HG03064 (cell line): ENCODE data around the gene ZBTB45.
"Not testable (repeated sequence)": the region's sequence is repeated elsewhere in the genome, so short reads cannot be mapped to it uniquely, and the experiment has no call there.

Experiments used
- ATAC-seq: cut with Tn5 transposase; IDR thresholded peaks from one replicate; pipeline ENCODE4 v1.9.1; 2021; ENCODE audit warnings: low read depth; ENCODE audit not compliant: unreplicated experiment

The ZBTB45 gene

GRCh38 chr19:58513213-58513693 lies 6.4 kb downstream of the ZBTB45 start:
- no peak for ATAC-seq

GRCh38 chr19:58511353-58512208 lies 8.0 kb downstream of the ZBTB45 start, which contains the start of gene SLC27A5:
Gene SLC27A5 (minus strand): TSS chr19:58511992. CDS start chr19:58511955, 37 bp downstream.
- ATAC-seq: no peak

DNA sequence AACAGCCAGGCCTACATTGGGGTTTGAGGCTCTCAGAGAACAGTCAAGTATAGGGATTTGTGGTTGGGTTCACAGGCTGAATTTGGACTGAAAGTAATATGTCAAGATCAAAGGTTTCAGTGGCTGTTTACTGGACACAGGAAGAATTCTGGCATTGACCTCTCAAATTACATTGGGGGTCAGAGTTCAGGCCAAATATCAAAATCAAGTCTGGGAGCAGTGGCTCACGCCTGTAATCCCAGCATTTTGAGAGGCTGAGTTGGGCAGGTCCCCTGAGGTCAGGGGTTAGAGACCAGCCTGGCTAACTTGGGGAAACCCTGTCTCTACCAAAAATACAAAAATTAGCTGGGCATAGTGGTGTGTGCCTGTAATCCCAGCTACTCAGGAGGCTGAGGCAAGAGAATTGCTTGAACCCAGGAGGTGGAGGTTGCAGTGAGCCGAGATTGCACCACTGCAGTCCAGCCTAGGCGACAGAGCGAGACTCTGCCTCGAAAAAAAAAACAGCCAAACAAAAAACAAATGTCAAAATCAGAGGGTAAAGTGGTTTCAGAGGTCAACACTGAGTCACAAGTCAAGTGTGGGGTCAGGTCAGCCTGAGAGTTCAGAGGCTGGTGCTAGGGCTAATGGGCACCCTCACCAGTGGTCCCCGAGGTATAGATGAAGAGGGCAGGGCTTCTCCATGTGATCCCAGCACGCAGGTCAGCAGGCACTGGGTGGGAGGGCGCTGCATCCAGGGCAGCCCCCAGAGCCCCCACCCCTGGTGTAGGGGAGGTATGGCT lies 9.3 kb downstream of the ZBTB45 start:
- ATAC-seq: no peak

- ATAC-seq: no peak
These were observed 9.9 kb downstream of the ZBTB45 start for GRCh38 chr19:58509731-58510083.

- ATAC-seq: not testable (repeated sequence)
These were observed 11.9 kb downstream of the ZBTB45 start for GRCh38 chr19:58507602-58508223.

GRCh38 chr19:58500242-58500641 lies 19.4 kb downstream of the ZBTB45 start:
- ATAC-seq: no peak

DNA sequence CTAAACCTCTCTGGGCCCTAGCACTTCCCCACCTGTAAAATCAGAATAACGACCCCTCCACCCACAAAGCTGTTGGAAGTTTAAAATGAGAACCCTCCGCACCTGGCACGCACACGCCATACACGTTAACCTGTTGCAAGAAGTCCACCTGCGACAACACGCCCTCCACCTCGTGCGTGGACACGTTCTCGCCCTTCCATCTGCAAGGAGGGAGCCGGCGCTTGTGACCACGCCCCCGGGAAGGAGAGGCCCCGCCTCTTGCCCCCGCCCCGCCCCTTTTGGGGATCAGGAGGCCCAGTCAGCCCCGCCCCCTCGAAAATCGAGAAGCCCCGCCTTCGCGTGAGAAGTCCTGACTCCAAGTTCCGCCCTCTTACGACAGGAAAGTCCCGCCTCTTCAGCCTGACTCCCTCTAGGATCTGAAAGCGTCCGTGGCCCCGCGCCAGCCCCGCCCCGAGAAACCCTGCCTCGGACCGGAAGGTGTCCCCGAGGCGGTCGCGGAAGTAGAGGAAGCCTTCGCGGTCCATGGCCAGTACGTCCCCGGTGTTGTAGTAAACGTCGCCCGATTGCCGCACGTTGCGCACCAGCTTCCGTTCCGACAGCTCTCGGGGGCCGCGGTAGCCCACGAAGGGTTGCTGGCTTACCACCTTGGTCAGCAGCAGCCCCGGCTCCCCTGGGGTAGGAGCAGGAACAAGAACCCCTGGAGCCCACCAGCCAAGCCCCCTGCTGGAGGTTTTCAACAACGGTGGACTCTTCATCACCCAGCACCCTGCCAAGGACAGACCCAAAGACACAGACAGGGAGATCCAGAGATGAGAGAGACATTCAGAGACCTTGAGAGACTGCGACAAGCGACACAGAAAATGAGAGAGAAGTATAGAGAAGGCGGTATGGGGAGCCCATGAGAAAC lies 20.3 kb downstream of the ZBTB45 start:
- peak; percentile 77 for ATAC-seq

DNA sequence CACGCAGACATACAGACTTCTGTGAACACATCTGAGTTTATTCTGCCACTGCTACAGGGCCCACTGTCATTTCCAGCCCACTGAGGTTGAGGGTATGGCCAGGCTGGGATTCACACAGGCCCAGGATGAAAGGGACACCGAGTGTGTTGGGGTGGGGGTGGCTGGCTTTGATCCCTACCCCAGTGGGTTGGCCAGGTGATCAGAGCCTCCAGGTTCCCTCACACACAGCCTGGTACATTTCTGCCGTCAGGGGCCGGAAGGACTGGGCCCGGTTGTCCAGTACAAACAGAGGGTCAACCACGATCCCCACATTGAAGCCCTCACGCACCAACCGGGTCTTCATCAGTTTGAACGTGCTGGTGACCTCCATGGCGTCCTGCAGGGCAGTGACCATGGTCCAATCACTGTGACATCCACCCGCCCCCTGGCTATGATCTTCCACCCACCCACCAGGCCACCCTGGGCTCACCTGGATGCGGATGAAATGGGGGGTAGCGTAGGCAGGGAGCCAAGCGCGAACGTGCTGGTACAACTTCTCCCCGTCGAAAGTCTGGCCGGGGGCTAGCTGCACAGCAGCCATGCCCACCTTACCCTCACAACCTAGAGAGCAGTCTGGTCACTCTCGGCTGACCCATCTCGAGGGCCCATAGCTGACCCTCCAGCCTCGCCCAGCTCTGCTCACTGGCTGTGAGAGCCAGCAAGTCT lies 21.1 kb downstream of the ZBTB45 start:
- ATAC-seq: no peak

DNA sequence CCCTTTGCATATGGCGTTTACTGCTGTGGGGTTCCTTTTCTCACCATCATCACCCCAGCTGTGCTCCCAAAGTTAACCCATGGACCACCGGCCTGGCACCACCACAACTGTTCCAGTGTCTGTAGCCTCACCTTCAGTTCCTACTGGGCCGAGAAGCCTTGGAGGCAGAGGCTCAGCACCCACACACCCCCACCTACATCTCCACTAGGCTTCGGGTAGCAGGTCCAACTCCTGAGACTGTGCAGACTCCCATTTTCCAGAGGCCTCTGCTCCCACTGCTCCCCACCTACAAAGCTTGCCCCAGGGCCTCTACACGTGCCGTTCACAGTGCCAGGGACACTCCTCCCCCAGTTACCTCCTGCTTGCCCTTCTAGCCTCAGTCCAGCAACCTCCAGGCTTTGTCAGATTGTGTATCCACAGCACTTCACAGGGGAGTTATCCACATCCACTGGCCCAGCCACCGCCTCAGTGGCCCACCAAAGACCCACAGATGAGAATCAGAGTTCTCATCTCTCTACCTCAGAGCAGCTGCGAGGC lies 21.9 kb downstream of the ZBTB45 start:
- no peak for ATAC-seq

GRCh38 chr19:58492265-58492664 lies 27.3 kb downstream of the ZBTB45 start:
- ATAC-seq: no peak

DNA sequence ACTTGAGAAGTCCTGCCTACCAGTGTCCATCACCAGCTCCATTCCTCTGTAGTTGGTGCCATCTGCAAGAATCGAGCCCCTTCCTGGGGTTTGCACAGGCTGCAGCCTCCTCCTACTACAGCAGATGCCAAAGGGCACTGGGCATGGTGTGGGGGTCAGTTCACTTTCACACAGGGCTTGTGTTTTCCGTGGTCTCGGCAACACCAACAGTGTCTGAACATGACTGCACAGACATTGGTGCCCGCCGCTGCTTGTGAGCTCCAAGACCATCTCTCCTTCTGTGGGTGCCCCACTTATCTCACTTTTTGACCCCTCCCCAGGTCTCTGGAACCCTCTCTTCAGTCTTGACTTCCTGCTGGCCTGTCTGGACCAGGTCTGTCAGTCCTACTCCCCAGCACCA lies 28.2 kb downstream of the ZBTB45 start:
- ATAC-seq: no peak

DNA sequence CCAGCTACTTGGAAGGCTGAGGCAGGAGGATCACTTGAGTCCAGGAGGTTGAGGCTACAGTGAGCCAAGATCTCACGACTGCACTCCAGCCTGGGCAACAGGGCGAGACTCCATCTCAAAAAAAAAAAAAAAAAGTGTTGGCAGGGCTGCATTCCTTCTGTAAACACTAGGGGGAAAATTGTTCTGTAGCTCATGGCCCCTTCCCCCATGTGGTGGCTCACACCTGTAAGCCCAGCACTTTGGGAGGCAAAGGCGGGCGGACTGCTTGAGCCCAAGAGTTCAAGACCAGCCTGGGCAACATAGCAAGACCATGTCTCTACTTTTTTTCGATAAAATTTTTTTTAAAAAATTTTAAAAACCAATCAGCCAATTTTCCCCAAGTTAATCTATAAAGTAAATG lies 35.3 kb downstream of the ZBTB45 start:
- ATAC-seq: not testable (repeated sequence)

- no peak for ATAC-seq
These were observed 35.8 kb downstream of the ZBTB45 start for GRCh38 chr19:58483776-58484175.

DNA sequence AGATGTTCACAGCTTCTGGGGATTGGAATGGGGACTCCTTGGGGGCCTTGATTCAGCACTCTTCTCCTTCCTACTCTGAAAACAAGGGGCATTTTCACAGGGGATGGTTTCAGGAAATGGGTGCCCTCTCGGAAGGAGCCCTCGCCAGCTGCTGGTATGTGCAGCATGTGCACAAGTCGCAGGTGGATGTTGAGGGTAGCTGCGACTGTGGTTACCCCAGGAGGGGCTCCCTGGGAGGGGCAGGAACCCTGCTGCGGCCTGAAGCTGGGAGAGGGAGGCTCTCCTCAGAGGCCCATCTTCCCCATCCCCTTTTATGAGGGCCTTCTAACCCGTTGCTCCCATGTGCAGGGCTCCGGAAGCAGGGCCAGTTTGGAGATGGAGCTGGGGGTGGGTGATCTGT lies 37.2 kb downstream of the ZBTB45 start:
- no peak for ATAC-seq

- no peak for ATAC-seq
These were observed 38.8 kb downstream of the ZBTB45 start for GRCh38 chr19:58480831-58481230.

DNA sequence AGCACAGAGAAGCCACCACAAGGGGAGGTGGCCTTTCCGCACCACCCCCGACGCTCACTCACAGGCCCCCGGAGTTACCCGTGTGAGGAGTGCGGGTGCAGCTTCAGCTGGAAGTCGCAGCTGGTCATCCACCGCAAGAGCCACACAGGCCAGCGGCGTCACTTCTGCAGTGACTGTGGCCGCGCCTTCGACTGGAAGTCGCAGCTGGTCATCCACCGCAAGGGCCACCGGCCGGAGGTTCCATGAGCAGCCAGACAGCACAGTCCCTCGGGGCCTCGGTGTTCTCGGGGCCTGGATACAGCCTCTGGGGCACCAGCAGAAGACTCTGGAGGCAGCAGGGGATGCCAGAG lies 39.2 kb downstream of the ZBTB45 start:
- no peak for ATAC-seq

DNA sequence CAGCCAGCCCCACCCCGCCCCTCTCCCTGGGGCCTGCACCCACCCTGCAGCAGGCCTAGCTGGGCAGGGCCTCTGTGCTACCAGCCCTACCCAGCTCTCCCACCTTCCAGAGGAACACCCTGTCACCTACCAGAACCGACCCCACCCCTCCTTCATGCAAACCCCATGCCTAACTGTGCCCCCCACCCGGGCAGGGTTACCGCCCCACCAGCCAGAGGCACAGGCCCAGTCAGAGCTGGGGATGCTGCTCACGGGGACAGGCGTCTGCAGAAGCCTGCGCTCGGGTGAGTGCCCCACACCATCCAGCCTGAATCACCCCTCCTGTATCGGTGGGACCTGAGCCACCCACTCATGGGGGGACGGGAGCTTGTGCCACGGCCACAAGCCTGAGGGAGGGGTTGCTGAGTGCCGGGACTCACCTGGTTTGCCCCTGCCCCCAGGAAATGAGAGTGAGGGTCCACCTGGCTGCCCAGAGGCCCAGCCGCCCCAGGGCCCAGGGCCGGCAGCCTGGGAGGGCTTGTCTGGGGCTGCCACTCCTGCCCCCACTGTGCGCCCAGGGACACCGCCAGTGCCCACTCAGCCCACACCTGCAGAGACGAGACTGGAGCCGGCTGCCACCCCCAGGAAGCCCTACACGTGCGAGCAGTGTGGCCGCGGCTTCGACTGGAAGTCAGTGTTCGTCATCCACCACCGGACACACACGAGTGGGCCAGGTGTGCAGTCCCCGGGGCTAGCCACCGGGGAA lies 39.7 kb downstream of the ZBTB45 start:
- ATAC-seq: no peak

GRCh38 chr19:58479303-58479702 lies 40.3 kb downstream of the ZBTB45 start:
- ATAC-seq: no peak

DNA sequence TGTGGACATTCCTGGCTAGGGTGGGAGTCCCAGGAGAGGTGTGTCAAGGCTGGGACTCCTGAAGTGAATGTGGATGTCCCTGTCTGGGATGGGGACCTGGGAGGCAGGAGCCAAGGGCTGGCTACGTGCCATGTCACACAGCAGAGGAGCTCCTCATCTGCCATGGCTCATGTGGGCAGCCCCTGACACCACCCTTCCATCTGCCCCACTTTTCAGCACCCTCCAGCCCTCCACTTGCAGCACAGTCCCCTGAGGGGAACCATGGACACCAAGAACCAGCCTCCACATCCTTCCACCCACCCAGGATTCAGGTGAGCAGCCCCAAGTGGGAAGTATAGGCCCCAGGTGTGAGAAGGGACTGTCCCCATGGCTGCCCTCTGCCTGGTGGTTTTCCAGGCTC lies 41.7 kb downstream of the ZBTB45 start:
- ATAC-seq: no peak
